Sigmoid colon (tissue), 7 donors: ENCODE data around the gene TDRD6. TPM values are rescaled to one million over a fixed set of nuclear protein-coding genes. Genes with fewer than 3 reads are reported as not detected.

Source experiments
- DNase-seq: peaks from one replicate; pipeline ENCODE4 v3.0.0-alpha.2; 2019
- H3K27ac ChIP-seq, 4 donors: fragments of 200-600 bp; sonication (generic); one replicate each; pipeline ENCODE4 v1.5.1; 2016 to 2019; ENCODE audit warnings: mild to moderate bottlenecking in 1 of 4
- H3K27me3 ChIP-seq, 3 donors: fragments of 200-600 bp; sonication (generic); one replicate each; pipeline ENCODE4 v1.5.1; 2019; ENCODE audit warnings: mild to moderate bottlenecking in 1 of 3
- H3K36me3 ChIP-seq, 4 donors: fragments of 200-600 bp; sonication (generic); one replicate each; pipeline ENCODE4 v1.5.1; 2016 to 2019
- H3K4me1 ChIP-seq, 4 donors: fragments of 200-600 bp; sonication (generic); one replicate each; pipeline ENCODE4 v1.5.1; 2017 to 2019
- H3K4me3 ChIP-seq, 4 donors: fragments of 200-600 bp; sonication (generic); one replicate each; pipeline ENCODE4 v1.5.1; 2017 to 2019; ENCODE audit warnings: mild to moderate bottlenecking in 2 of 4, moderate library complexity in 1 of 4
- H3K9me3 ChIP-seq, 4 donors: fragments of 200-600 bp in 3 of 4; sonication (generic) in 3 of 4; one replicate each; pipeline versions ENCODE4 v1.5.1 to v1.6.1; 2013 to 2019
- EP300 ChIP-seq, 4 donors: sonication (generic); formaldehyde crosslinking; IDR thresholded peaks; one replicate each; pipeline ENCODE4 v1.6.1; 2017; ENCODE audit warnings: antibody characterized with exemption in 4 of 4
- POLR2A ChIP-seq, 2 donors: fragments of 450-650 bp; IDR thresholded peaks; one replicate each; pipeline ENCODE4 v1.6.1; 2016; ENCODE audit warnings: antibody characterized with exemption in 2 of 2, mild to moderate bottlenecking in 2 of 2, moderate library complexity in 2 of 2
- POLR2AphosphoS5 ChIP-seq, 4 donors: sonication (generic); formaldehyde crosslinking; IDR thresholded peaks; one replicate each; pipeline ENCODE4 v1.6.1; 2017; ENCODE audit warnings: antibody characterized with exemption in 4 of 4
- WGBS, 2 donors: extraction: QIAGEN DNeasy Blood & Tissue Kit; methylation state at CpG; one replicate each; pipeline ENCODE4 v1.1.7; 2013; 5-methylcytosine and 5-hydroxymethylcytosine counted together
- intact Hi-C: fragments of 100-400 bp; cut with DNase I; formaldehyde crosslinking; loops from one replicate; pipeline ENCODE4 v1.15.1; 2023
- polyA plus RNA-seq, 3 donors: library from polyadenylated mRNA; stranded (reverse); fragments of 200-250 nt; gene quantifications; one replicate each; pipeline ENCODE4 v1.2.3, GENCODE V29; 2013
- total RNA-seq, 4 donors: library from RNA; depleted of rRNA; stranded (reverse); fragments of >200 nt; gene quantifications; one replicate each; pipeline ENCODE4 v1.1.0, GENCODE V29; 2016
- TF ChIP-seq, protein P1 (sequence below), 4 experiments: fragments of 450-650 bp in 3 of 4; fragments of 200-600 bp in 1 of 4; IDR thresholded peaks; one replicate each; pipeline ENCODE4 v1.5.1; 2016 to 2019; ENCODE audit warnings: antibody characterized with exemption in 4 of 4, mild to moderate bottlenecking in 3 of 4, moderate library complexity in 2 of 4
- donor health status: healthy with polysubstance abuse.
- donor health status: Bipolar disorder and iron deficiency.
- donor health status: healthy.

The TDRD6 gene
- total and polyA plus RNA-seq, 7 donors = under 0.01 to 1.9 (median 0.72) TPM; not detected in 1

DNA sequence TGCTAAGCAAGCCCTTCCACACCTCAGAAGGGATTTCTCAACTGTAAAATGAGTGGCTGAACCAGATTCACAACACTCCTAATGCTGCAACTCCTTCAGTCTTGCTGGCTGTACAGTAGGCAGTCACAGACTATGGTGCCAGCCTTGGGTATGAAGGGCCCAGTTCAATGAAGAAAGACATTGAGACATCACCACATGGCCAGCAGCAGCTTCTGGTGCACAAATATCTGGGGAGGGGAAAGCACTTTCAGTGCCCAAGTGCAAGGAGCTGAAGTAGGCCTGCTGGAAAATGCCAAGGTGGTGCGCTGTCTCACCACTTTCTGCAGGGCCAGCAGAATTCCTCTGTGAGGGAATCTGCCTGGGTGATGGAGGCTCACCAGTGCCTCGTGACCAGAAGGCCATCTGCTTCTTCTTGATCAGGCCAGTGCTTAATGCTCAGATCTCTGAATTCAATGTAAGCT, 45.7 kb downstream of the TDRD6 start:
- no peaks in the 10 kb centered on the region for H3K36me3 ChIP-seq
- WGBS, 2 donors = 89 to 91% methylated on average over 2 of the region's 2 CpGs
- no peak for DNase-seq
- H3K27ac ChIP-seq = no peak overlapping the region
- peaks cover 0 to 14% (median 11%) of the 10 kb centered on the region in 4 donors for H3K4me1 ChIP-seq
- no peak overlapping the region for H3K4me3 ChIP-seq
- intact Hi-C loops = no loop called here
- no peaks in the 10 kb centered on the region for H3K9me3 ChIP-seq
- TF ChIP-seq, protein P1, sequence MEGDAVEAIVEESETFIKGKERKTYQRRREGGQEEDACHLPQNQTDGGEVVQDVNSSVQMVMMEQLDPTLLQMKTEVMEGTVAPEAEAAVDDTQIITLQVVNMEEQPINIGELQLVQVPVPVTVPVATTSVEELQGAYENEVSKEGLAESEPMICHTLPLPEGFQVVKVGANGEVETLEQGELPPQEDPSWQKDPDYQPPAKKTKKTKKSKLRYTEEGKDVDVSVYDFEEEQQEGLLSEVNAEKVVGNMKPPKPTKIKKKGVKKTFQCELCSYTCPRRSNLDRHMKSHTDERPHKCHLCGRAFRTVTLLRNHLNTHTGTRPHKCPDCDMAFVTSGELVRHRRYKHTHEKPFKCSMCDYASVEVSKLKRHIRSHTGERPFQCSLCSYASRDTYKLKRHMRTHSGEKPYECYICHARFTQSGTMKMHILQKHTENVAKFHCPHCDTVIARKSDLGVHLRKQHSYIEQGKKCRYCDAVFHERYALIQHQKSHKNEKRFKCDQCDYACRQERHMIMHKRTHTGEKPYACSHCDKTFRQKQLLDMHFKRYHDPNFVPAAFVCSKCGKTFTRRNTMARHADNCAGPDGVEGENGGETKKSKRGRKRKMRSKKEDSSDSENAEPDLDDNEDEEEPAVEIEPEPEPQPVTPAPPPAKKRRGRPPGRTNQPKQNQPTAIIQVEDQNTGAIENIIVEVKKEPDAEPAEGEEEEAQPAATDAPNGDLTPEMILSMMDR (IDR thresholded peaks at IDR 0.05) = no peak
- TF ChIP-seq EP300 (IDR thresholded peaks at IDR 0.05) (no peak), POLR2AphosphoS5 (IDR thresholded peaks at IDR 0.05) (no peak), POLR2A (IDR thresholded peaks at IDR 0.05) (no peak)
- H3K27me3 ChIP-seq = peaks cover 0 to 39% (median 12%) of the 10 kb centered on the region in 3 donors

DNA sequence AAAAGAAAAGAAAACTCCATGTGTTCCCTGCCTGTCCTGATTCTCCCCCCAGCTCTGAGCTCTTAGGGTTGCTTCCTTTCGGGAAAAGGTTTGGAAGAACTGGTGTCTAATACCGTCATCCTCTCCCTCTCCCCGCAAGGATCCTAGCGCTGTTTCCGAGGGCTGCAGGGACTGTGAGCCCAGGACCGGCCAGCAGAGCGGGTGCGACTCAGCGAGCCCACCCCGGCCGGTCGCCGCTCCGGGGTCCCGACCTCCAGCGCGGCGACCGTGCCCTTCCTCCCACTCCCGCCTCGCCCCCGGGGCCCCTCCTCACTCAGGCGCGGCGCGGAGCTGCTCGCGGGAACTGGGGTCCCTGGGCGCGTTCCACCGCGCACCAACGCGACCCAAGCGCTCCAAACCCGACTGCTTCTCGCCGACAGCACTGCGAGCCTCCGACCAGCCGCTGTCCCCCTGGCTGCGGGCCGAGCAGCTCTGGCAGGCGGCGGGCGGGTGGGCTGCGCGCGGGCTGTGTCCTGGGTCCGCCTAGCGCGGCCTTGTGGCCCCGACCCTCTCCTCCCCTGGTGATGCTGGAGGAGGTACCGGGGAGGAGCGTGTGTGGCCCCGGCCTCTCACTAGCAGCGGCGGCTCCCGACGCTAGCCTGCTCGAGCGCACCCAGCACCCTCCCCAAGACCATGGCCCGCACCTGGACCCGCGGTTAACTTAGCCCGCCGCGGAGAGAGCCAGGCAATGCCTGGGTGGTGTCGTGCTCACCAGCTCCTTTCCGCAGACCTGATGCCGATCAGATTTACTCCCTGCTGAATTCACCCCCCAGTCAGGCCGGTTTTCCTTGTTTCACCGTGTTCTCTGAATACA, 47.4 kb downstream of the TDRD6 start, which contains the start of gene PLA2G7:
Gene PLA2G7 (minus strand): TSS at position 509 of the 853 bp plus-strand sequence. CDS start 12,484 bp downstream, outside the sequence.
- no peaks in the 10 kb centered on the region for H3K36me3 ChIP-seq
- WGBS, 2 donors = 1% methylated on average over 73 of the region's 73 CpGs
- peak within 1 kb of the TSS; percentile 27 to 60 (median 54) for H3K4me3 ChIP-seq
- peak; percentile 63 for DNase-seq
- H3K27me3 ChIP-seq = peaks cover 0 to 39% (median 12%) of the 10 kb centered on the region in 3 donors
- TF ChIP-seq, protein P1 (IDR thresholded peaks at IDR 0.05) = no peak
- no peak for TF ChIP-seq POLR2AphosphoS5 (IDR thresholded peaks at IDR 0.05)
- no peak for TF ChIP-seq POLR2A (IDR thresholded peaks at IDR 0.05)
- no peak for TF ChIP-seq EP300 (IDR thresholded peaks at IDR 0.05)
- peaks cover 0 to 14% (median 11%) of the 10 kb centered on the region in 4 donors for H3K4me1 ChIP-seq
- H3K27ac ChIP-seq = no peak within 1 kb of the TSS
- intact Hi-C loops = no loop called here
- H3K9me3 ChIP-seq = no peaks in the 10 kb centered on the region

DNA sequence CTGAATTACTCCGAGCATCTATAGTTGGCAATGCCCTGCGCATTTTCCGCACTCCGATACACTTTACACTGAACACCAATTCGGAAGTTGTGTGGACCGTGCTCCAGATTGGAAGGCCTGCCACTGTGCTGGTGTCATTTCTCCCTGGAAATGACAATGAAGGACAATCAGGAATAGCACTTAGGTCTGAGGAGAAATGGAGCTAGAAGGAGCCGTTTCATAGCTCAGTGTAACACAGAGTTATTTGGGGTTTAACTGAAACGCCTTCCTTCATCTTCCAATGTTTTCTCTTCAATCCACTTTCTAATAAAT, 48.0 kb downstream of the TDRD6 start:
- H3K9me3 ChIP-seq = no peaks in the 10 kb centered on the region
- no peak overlapping the region for H3K27ac ChIP-seq
- no peak for DNase-seq
- intact Hi-C loops = no loop called here
- WGBS, 2 donors = 10 to 28% methylated on average over 8 of the region's 8 CpGs
- H3K4me3 ChIP-seq = peak overlapping the region in 3 of 4 donors; percentile 48 to 60 (median 60)
- peaks cover 0 to 39% (median 12%) of the 10 kb centered on the region in 3 donors for H3K27me3 ChIP-seq
- H3K4me1 ChIP-seq = peaks cover 0 to 14% (median 11%) of the 10 kb centered on the region in 4 donors
- TF ChIP-seq, protein P1 (IDR thresholded peaks at IDR 0.05) = no peak
- TF ChIP-seq POLR2A (IDR thresholded peaks at IDR 0.05) (no peak), EP300 (IDR thresholded peaks at IDR 0.05) (no peak), POLR2AphosphoS5 (IDR thresholded peaks at IDR 0.05) (no peak)
- H3K36me3 ChIP-seq = no peaks in the 10 kb centered on the region

DNA sequence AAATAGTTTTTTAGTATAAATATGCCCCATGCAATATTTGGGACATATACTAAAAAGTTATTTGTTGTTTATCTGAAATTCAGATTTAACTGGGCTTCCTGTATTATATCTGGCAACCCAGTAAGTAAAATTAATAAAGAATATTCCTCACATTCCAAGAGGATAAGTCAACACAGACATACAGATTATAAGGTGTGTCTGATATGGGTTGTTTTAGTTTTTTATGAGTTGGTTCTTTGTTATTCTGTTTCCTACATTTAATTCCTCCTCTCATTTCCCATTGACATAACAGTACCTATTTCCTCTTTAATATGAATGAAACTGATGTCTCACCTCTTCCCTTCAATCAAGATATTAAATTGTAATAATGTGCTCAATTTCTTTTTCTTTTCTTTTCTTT, 49.2 kb downstream of the TDRD6 start:
- DNase-seq = no peak
- peaks cover 0 to 39% (median 12%) of the 10 kb centered on the region in 3 donors for H3K27me3 ChIP-seq
- peaks cover 0 to 14% (median 11%) of the 10 kb centered on the region in 4 donors for H3K4me1 ChIP-seq
- H3K9me3 ChIP-seq = no peaks in the 10 kb centered on the region
- TF ChIP-seq POLR2A (IDR thresholded peaks at IDR 0.05) (no peak), EP300 (IDR thresholded peaks at IDR 0.05) (no peak), POLR2AphosphoS5 (IDR thresholded peaks at IDR 0.05) (no peak)
- TF ChIP-seq, protein P1 (IDR thresholded peaks at IDR 0.05) = no peak
- intact Hi-C loops = no loop called here
- no peak overlapping the region for H3K4me3 ChIP-seq
- H3K36me3 ChIP-seq = no peaks in the 10 kb centered on the region
- H3K27ac ChIP-seq = no peak overlapping the region
